K562 (cell line): ENCODE measurements around the gene IFT122. TPM values are rescaled to one million over a fixed set of nuclear protein-coding genes. Genes with fewer than 3 reads are reported as not detected.
A peak's percentile ranks its signal among the peaks of the same experiment; 100 is the strongest.

Experiments
- CBX1 ChIP-seq: sonication (generic); IDR thresholded peaks from 2 replicates; pipeline ENCODE4 v1.6.1; 2016; ENCODE audit warnings: antibody characterized with exemption, low read depth, mild to moderate bottlenecking
- CLOCK ChIP-seq: fragments of 250-450 bp; sonication (Bioruptor Pico); IDR thresholded peaks from 2 replicates; pipeline ENCODE4 v1.4.0; 2020; ENCODE audit warnings: mild to moderate bottlenecking, moderate library complexity, borderline replicate concordance
- MBD2 ChIP-seq: sonication (generic); IDR thresholded peaks from 2 replicates; pipeline ENCODE4 v1.6.1; 2016; ENCODE audit warnings: low read depth, borderline replicate concordance
- MITF ChIP-seq: IDR thresholded peaks from 2 replicates; pipeline ENCODE4 v1.6.1; 2014; ENCODE audit warnings: antibody characterized with exemption
- MYBL2 ChIP-seq, 2 experiments: fragments of 450-650 bp in 1 of 2; sonication (generic) in 1 of 2; formaldehyde crosslinking in 1 of 2; IDR thresholded peaks; 2 replicates each; pipeline versions ENCODE4 v1.6.1 to v1.8.1; 2017 to 2022; ENCODE audit warnings: borderline replicate concordance in 1 of 2, inconsistent platforms in 1 of 2, low read depth in 1 of 2, mild to moderate bottlenecking in 1 of 2, missing genetic modification reagents in 1 of 2, moderate library complexity in 1 of 2
- POLR2AphosphoS2 ChIP-seq: IDR thresholded peaks from 2 replicates; pipeline ENCODE4 v1.6.1; 2012; ENCODE audit warnings: low read length, improper control_type of control experiment
- PREB ChIP-seq: sonication (generic); formaldehyde crosslinking; IDR thresholded peaks from 2 replicates; pipeline ENCODE4 v1.8.1; 2023; ENCODE audit warnings: mild to moderate bottlenecking, missing genetic modification reagents
- RAD51 ChIP-seq: fragments of 450-650 bp; IDR thresholded peaks from 2 replicates; pipeline ENCODE4 v1.7.1; 2016; ENCODE audit warnings: low read depth, mild to moderate bottlenecking, borderline replicate concordance
- RBM22 ChIP-seq: fragments of 200-400 bp; formaldehyde crosslinking; IDR thresholded peaks from 2 replicates; pipeline ENCODE4 v1.6.1; 2018; ENCODE audit warnings: low read length, low read depth; ENCODE audit not compliant: poor library complexity, severe bottlenecking
- RFX1 ChIP-seq: fragments of 450-650 bp; IDR thresholded peaks from 2 replicates; pipeline ENCODE4 v1.6.1; 2016; ENCODE audit warnings: mild to moderate bottlenecking, moderate library complexity
- RFX5 ChIP-seq: IDR thresholded peaks from 2 replicates; pipeline ENCODE4 v1.6.1; 2011; ENCODE audit warnings: low read depth, mild to moderate bottlenecking, improper control_type of control experiment, low read length
- RUNX1 ChIP-seq: sonication (generic); IDR thresholded peaks from 2 replicates; pipeline ENCODE4 v1.6.1; 2016; ENCODE audit warnings: antibody characterized with exemption, low read depth
- SIN3B ChIP-seq: fragments of 450-650 bp; IDR thresholded peaks from 2 replicates; pipeline ENCODE4 v1.6.1; 2017; ENCODE audit warnings: low read depth, mild to moderate bottlenecking, moderate library complexity
- SOX6 ChIP-seq: fragments of 450-650 bp; IDR thresholded peaks from 2 replicates; pipeline ENCODE4 v1.6.1; 2014; ENCODE audit warnings: mild to moderate bottlenecking
- SP1 ChIP-seq: sonication (generic); formaldehyde crosslinking; IDR thresholded peaks from 2 replicates; pipeline ENCODE4 v1.8.1; 2022; ENCODE audit warnings: mild to moderate bottlenecking, missing genetic modification reagents
- STAT5A ChIP-seq: IDR thresholded peaks from 2 replicates; pipeline ENCODE4 v1.6.1; 2012; ENCODE audit warnings: low read length, inconsistent platforms, borderline replicate concordance
- TFE3 ChIP-seq: fragments of 450-650 bp; formaldehyde crosslinking; IDR thresholded peaks from 2 replicates; pipeline ENCODE4 v1.4.0; 2020; ENCODE audit warnings: mild to moderate bottlenecking, mixed read lengths
- ZNF277 ChIP-seq: fragments of 250-450 bp; sonication (Bioruptor Pico); IDR thresholded peaks from 2 replicates; pipeline ENCODE4 v1.8.0; 2022; ENCODE audit warnings: inconsistent platforms, mild to moderate bottlenecking, moderate library complexity, borderline replicate concordance
- polyA plus RNA-seq, 8 experiments: library from polyadenylated mRNA; depleted of rRNA in 4 of 8; stranded (reverse) in 5 of 8; unstranded in 3 of 8; fragments of >200 nt; fragmentation: Nextera tagmentation in 2 of 8; fragmentation: Illumina TruSeq in 1 of 8; extraction: Ambion mirVana in 2 of 8; extraction: Trizol in 1 of 8; gene quantifications; 2 replicates each; pipeline versions ENCODE4 v1.2.1 to v1.2.3, GENCODE V29; 2011 to 2014; ENCODE audit warnings: inconsistent platforms in 1 of 8, missing spikeins in 1 of 8
- total RNA-seq, 7 experiments: library from RNA; depleted of rRNA in 6 of 7; stranded (reverse); fragments of >200 nt in 6 of 7; fragmentation: Illumina TruSeq in 2 of 7; extraction: Trizol in 2 of 7; gene quantifications; 2 replicates each; pipeline versions ENCODE4 v1.2.1 to v1.2.3, GENCODE V29; 2011 to 2021; ENCODE audit warnings: low replicate concordance in 1 of 7

Gene IFT122
- total and polyA plus RNA-seq, 9 of the 15 experiments (the other 6 are each of a cell fraction or from before 2014, with no cell fraction given): 2.4 to 11.5 (median 7.7) TPM

GRCh38 chr3:129461461-129462146, 21.6 kb downstream of the IFT122 start (continued):
- TF ChIP-seq CLOCK: no peak
- TF ChIP-seq CBX1: no peak
- TF ChIP-seq SOX6: peak; percentile 96
- TF ChIP-seq MYBL2 (IDR thresholded peaks at IDR 0.05; ENCODE audit: low read depth): no peak
- TF ChIP-seq MYBL2 (CRISPR knock-in tag; IDR thresholded peaks at IDR 0.05; ENCODE audit: borderline replicate concordance): no peak
- TF ChIP-seq RFX1: peak; percentile 96
- TF ChIP-seq PREB (CRISPR knock-in tag): no peak
- 0 out of 2 replicates have a peak, but pooled peaks have one; percentile 40 for TF ChIP-seq SP1 (CRISPR knock-in tag)
- TF ChIP-seq MITF: 0 out of 2 replicates have a peak, but pooled peaks have one; percentile 30
- no peak for TF ChIP-seq RAD51
- no peak for TF ChIP-seq RBM22
- TF ChIP-seq SIN3B: no peak
- no peak for TF ChIP-seq ZNF277 (CRISPR knock-in tag)
- no peak for TF ChIP-seq RFX5
- no peak for TF ChIP-seq TFE3
- no peak for TF ChIP-seq RUNX1
- TF ChIP-seq STAT5A: peak; percentile 95
- TF ChIP-seq MBD2: peak; percentile 54; the same call in 1 of the 2 replicates
- no peak for TF ChIP-seq POLR2AphosphoS2
